GM21515 (cell line): ENCODE measurements around the gene TRIM8.
"Not testable (repeated sequence)": the region's sequence is repeated elsewhere in the genome, so short reads cannot be mapped to it uniquely, and the experiment has no call there.

Experiments used
- ATAC-seq: cut with Tn5 transposase; IDR thresholded peaks from one replicate; pipeline ENCODE4 v1.9.1; 2021; ENCODE audit not compliant: unreplicated experiment

TRIM8 gene

GRCh38 chr10:102648889-102649796, 4.9 kb downstream of the TRIM8 start:
- ATAC-seq: no peak

DNA sequence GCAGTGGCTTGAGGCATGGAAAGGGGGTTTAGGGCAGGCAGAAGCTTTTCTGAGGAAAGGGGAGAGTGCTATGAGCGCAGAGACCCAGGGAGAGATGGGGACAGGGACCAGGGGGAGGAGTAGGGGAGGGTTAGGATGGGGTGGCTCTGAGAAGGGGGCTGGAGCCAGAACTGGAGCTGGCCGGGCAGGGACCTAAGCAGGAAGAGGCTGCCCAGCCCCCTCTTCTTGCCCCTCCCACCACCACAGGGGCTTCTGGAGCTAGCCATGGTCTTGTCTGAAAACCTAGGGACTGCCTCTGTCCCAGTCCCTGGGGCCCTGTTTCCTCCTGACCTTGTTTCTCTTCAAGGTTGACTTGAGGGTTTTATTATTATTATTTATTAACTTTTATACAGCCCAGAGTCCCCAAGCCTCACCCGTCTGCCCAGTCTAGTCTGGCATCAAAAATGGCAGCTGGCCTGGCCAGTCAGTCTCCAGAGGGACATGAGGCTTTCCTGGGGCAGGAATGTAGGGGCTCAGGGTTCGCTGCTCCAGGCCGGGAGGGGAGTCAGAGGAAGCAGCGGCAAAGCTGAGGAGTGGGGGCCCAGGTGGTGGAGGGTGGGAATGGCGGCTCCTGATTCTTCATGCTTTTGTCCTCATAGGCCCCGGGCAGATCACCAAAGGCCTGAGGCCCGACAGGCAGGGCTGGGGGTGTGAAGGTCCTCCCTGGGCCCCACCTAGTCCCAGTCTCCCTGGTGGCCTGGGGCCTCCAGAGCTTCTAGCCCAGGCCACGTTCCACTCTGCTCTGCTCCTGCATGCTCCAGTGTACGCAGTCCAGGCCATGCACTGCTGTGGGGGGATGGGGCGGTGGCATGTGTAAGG, 5.7 kb downstream of the TRIM8 start:
- ATAC-seq: no peak

GRCh38 chr10:102650655-102651454, 6.6 kb downstream of the TRIM8 start:
- ATAC-seq: no peak

DNA sequence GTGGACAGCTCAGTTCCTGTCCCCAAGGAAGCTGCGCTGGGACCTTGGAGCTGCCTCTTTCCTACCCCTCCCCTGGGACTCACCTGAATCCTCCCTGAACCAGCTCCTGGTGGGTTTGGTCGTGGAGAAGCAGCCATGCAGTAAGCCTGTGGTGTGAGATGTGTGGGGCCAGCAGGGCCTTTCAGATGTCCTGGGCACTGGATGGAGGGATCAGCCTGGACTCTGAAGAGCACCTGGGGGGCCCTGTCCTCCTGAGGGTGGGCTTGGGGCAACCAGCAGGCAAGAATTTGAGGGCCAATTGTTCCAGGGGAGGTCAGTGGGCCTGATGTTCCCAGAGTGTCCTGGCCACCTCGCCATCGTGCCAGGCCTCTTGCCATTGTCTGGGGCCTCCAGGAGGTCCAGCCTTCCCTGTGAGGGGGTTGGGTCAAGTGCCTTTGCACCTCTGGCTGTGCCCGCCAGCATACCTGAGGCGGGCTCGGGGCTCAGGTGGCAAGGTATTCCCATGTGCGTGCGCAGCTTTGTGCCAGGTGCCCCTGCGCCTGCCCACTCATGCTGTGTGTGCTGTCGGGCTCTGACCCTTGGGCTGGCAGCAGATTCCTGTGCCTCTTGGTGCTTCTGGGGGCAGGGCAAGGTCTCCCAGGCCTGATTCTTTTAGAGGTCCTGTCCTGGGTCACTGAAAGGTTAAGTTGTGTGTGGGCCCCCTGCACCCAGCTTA, 7.3 kb downstream of the TRIM8 start:
- ATAC-seq: no peak

GRCh38 chr10:102652170-102652916, 8.1 kb downstream of the TRIM8 start:
- ATAC-seq: peak; percentile 38

GRCh38 chr10:102653060-102653459, 8.8 kb downstream of the TRIM8 start:
- no peak for ATAC-seq

GRCh38 chr10:102654566-102654965, 10.3 kb downstream of the TRIM8 start:
- ATAC-seq: no peak

DNA sequence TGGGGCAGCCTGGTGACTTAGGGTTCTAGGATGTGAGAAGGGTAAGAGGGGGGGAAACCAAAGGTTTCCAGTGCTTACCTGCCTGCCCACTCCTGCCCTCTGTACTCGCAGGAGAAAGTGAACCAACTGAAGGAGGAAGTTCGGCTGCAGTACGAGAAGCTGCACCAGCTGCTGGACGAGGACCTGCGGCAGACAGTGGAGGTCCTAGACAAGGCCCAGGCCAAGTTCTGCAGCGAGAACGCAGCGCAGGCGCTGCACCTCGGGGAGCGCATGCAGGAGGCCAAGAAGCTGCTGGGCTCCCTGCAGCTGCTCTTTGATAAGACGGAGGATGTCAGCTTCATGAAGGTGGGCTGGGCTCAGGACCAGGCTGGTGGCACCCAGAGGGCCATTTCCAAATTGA, 10.7 kb downstream of the TRIM8 start:
- ATAC-seq: no peak

DNA sequence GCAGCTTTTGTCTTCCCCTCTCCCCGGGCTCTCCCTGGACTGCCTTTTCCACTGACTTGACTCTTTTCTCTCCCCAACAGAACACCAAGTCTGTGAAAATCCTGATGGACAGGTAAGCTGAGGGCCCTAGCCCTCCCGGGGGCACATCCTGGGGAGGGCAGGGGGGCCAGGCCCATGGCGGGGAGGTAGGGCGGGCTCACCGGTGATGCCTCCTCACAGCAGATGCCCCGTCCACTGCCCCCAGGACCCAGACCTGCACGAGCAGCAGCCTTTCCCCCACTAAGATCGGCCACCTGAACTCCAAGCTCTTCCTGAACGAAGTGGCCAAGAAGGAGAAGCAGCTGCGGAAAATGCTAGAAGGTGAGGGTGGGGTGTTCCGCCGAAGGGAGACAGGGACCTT, 11.7 kb downstream of the TRIM8 start:
- no peak for ATAC-seq

GRCh38 chr10:102656791-102657371, 12.6 kb downstream of the TRIM8 start:
- no peak for ATAC-seq

GRCh38 chr10:102657451-102657850, 13.2 kb downstream of the TRIM8 start:
- no peak for ATAC-seq

DNA sequence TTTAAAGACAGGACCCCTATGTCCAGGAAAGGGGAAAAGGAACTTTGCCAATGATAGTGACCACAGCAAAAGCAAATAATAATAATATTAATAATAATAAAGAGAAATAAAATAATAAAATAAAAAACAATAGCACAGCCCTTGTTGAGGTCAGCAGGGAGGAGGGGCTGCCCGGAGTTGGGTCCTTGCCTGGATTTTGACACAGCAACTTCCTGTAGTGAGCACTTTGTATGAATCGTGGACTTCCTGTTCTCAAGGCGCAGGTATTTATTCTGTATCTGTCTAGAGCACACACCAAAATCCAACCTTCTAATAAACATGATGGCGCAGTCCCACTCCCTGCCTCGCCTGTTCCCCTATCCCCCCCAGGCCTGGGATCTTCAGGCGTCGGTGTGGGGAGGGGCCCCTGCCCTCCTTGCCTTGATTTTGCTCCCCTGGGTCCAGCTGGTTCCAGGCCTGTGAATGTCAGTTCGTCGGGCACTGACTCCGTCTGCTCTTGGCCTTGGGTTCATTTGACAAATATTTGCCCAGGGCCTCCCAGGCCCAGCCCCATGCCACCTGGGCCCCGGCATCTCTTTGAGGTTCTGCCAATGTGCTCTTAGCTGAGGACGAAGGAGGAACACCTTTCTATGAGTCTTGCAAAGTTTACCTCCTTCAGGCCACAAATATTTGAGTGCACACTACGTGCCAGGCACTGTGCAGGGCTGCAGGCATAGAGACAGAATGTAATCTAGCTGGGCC, 13.9 kb downstream of the TRIM8 start:
- no peak for ATAC-seq

- no peak for ATAC-seq
Observed at GRCh38 chr10:102658802-102659201, 14.5 kb downstream of the TRIM8 start.

DNA sequence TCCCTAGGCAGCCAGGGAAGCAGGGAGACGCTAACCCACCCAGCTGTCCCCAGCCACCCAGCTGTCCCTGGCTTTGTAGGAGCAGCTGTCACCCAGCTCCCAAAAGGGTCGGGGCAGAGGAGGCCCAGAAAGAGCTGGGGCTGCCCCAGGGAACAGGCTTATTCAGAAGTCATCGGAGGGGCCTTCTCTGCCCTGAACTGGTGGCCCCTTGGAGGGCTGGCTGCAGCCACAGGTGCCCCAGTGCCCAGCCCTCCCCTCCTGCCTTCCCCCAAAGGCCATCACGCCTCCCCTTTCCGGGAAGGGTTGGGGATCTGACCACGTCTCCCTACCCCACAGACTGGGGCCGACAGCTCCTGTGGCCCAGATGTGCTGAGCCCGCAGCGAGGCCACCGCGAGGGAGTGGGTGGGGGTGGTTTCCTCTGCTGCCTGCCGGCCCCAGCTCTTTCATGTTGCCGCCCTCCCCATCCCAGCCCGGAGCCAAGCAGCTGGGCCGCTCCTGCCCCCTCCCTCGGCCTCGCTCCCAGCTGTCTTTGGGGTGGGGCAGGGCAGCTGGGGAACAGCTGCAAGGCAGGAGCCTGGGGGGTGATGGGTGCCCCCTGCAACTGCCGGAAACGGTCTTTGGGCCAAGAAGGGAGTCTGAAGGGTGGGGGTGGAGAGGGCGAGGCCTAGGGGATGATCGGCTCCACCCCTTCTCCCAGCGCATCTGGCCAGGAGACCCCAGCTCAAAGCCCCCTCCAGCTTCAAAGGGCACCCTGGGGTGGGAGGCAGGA, 16.8 kb downstream of the TRIM8 start:
- peak; percentile 82 for ATAC-seq

- ATAC-seq: no peak
Observed at GRCh38 chr10:102661658-102662028, 17.4 kb downstream of the TRIM8 start.

GRCh38 chr10:102665904-102666509, 21.7 kb downstream of the TRIM8 start:
- ATAC-seq: no peak

DNA sequence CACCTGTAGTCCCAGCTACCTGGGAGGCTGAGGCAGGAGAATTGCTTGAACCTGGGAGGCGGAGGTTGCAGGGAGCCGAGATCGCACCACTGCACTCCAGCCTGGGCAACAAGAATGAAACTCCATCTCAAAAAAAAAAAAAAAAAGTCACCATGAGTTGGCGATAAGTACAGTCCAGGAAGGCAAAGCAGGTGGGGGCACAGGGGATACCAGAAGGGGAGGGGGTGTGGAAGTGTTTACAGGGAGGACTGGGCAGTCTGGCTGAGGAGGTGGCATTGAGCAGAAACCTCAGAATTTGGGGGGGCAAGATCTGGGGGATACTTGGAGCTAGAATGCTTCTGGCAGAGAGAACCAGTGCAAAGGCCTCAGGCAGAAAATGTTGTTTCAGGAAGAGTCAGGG, 23.1 kb downstream of the TRIM8 start:
- ATAC-seq: not testable (repeated sequence)
